Effector memory CD4-positive, alpha-beta T cell (primary cell): ENCODE measurements around the gene ZDHHC23.

Experiments
- DNase-seq, 3 donors: peaks; one replicate each; pipeline ENCODE4 v3.0.0-alpha.2; 2020
- H3K27ac ChIP-seq: 2 replicates; pipeline ENCODE4 v1.7.0; 2013; ENCODE audit warnings: mild to moderate bottlenecking, low read length, moderate library complexity; ENCODE audit not compliant: insufficient read depth, poor library complexity, severe bottlenecking
- H3K27me3 ChIP-seq: replicated peaks from 2 replicates; pipeline ENCODE4 v1.7.0; 2013; ENCODE audit warnings: mild to moderate bottlenecking, low read length; ENCODE audit not compliant: insufficient read depth, control insufficient read depth, poor library complexity, severe bottlenecking
- H3K36me3 ChIP-seq: 2 replicates; pipeline ENCODE4 v1.7.0; 2013; ENCODE audit warnings: mild to moderate bottlenecking, low read length, moderate library complexity; ENCODE audit not compliant: control insufficient read depth, insufficient read depth
- H3K4me1 ChIP-seq: 2 replicates; pipeline ENCODE4 v1.7.0; 2013; ENCODE audit warnings: low read length, mild to moderate bottlenecking; ENCODE audit not compliant: control insufficient read depth, insufficient read depth, poor library complexity, severe bottlenecking
- H3K4me3 ChIP-seq: 2 replicates; pipeline ENCODE4 v1.7.0; 2013; ENCODE audit warnings: low read length, low read depth, mild to moderate bottlenecking; ENCODE audit not compliant: insufficient read depth, poor library complexity, severe bottlenecking
- H3K9me3 ChIP-seq: 2 replicates; pipeline ENCODE4 v1.7.0; 2013; ENCODE audit warnings: mild to moderate bottlenecking, low read length, moderate library complexity; ENCODE audit not compliant: control insufficient read depth
- total RNA-seq, 3 donors: gene quantifications; one replicate each; lab custom pipeline; 2026; lab: John Stamatoyannopoulos, UW

ZDHHC23 gene, protein sequence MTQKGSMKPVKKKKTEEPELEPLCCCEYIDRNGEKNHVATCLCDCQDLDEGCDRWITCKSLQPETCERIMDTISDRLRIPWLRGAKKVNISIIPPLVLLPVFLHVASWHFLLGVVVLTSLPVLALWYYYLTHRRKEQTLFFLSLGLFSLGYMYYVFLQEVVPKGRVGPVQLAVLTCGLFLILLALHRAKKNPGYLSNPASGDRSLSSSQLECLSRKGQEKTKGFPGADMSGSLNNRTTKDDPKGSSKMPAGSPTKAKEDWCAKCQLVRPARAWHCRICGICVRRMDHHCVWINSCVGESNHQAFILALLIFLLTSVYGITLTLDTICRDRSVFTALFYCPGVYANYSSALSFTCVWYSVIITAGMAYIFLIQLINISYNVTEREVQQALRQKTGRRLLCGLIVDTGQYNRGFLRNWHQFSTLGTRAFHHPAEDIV
- 6.6 to 10.8 (median 6.8) reads per million in 3 donors for total RNA-seq

DNA sequence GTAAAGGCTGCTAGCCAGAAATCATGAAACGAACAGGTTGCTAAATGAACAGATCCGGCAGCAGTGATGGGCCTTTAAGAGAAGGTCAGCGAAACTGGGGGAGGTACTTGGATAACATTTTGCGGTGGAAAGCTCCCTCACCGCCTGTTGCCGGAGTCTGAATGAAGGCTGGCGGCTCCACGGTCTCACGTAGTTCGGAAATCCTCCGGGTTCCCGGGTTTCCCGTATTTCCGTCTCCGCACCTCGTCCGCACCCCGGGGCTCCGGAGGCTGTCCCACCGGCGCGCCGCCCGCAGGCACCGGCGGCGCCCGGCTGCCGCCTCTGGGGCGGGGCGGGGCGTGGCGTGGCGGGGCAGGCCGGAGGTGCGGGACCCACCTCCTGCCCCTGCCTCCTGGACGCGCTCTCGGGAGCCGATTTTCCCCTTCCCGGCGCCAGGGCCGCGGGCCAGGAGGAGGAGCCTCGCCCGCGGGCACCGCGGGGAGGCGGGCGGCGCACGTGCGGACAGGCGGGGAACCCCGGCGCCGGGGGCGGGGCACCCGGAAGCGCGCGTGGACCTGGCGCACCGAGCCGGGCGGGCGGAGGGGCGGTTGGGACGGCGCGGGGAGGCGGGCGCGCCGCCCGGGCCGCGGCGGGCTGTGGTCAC lies at the start of gene ZDHHC23:
ZDHHC23 (plus strand) TSS at position 642 of the 643 bp plus-strand sequence. CDS start 790 bp downstream, outside the sequence.
- H3K27me3 ChIP-seq: no peaks in the 10 kb centered on the region
- no peaks in the 10 kb centered on the region for H3K9me3 ChIP-seq

DNA sequence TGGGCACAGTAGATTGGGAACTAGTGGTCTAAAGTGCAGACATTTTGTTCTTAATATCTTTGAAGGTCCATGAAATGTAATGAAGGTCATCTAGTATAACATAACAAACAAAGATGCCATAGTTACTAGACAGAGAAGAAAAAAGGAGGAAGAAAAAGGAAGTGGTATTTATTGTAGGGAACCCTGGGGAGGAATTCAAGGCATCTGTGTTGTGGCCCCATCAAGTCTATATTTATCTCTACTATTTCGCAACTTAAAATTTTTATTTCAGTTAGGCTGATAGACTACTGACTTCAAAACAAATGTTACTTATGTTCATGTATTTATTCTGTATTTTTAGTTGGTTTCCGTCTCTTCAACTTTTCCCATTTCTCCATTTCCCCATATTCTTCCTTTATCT lies 48.9 kb upstream of the ZDHHC23 start:
- no peak overlapping the region for H3K4me3 ChIP-seq
- no peaks in the 10 kb centered on the region for H3K36me3 ChIP-seq
- H3K27ac ChIP-seq: no peak overlapping the region
- no peaks in the 10 kb centered on the region for H3K27me3 ChIP-seq
- H3K4me1 ChIP-seq: no peaks in the 10 kb centered on the region
- DNase-seq: no peak
- H3K9me3 ChIP-seq: no peaks in the 10 kb centered on the region

More for the DNA sequence above, at the start of gene ZDHHC23:
- H3K27ac ChIP-seq: peak within 1 kb of the TSS; percentile 20
- H3K36me3 ChIP-seq: no peaks in the 10 kb centered on the region
- peak within 1 kb of the TSS; percentile 80 for H3K4me3 ChIP-seq
- DNase-seq: peak; percentile 67 to 72 (median 67)
- H3K4me1 ChIP-seq: peaks cover 11% of the 10 kb centered on the region

DNA sequence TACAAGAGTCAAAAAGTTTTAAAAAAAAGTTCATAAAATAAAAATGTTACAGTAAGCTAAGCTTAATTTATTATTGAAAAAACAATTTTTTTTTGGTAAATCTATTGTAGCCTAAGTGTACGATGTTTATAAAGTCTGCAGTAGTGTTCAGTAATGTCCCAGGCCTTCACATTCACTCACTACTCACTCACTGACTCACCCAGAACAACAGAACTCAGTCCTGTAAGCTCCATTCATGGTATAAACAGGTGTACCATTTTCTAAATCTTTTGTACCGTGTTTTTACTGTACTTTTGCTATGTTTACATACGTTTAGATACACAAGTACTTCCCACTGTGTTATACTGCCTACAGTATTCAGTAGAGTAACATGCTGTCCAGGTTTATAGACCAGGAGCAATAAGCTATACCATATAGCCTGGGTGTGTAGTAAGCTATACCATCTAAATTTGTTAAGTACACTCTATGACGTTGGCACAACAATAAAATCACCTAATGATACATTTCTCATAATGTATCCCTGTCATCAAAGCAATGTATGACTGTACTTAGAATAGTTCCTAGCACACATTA lies 41.2 kb upstream of the ZDHHC23 start:
- Histone ChIP-seq H3K4me3 (no peak overlapping the region), H3K27ac (no peak overlapping the region), H3K9me3 (no peaks in the 10 kb centered on the region), H3K27me3 (no peaks in the 10 kb centered on the region), H3K36me3 (no peaks in the 10 kb centered on the region), H3K4me1 (no peaks in the 10 kb centered on the region)
- no peak for DNase-seq

DNA sequence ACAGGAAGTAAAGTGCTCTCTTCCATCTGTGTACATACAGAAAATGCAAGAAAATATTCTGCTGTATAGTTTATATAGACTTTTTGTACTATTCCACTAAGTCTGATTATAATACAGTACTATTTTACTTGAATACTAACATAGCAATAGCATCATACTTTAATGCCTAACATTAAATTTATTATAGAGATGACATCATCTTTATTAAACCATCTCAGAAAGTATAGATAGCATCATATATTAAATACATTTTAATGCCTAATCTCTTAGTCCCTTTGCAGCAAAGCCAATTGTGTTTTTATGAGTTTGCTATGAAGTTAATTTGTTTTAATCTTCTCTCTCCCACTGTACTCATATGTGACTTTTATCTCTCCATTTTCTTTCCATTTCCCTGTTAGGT lies 39.7 kb upstream of the ZDHHC23 start:
- H3K27me3 ChIP-seq: no peaks in the 10 kb centered on the region
- no peaks in the 10 kb centered on the region for H3K4me1 ChIP-seq
- no peak overlapping the region for H3K27ac ChIP-seq

DNA sequence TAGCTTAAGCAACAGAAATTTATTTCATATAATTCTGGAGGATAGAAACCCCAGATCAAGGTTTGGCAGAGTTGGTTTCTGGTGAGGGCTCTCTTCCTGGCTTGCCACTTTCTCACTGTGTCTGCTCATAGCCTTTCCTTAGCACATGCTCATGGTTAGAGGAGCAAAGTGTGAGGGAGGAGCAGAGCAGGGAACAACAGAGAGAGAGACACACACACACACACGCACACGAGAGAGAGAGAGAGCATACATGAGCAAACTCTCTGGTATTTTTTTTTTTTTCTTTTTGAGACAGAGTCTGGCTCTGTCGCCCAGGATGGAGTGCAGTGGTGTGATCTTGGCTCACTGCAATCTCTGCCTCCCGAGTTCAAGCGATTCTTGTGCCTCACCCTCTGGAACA lies 36.8 kb upstream of the ZDHHC23 start:
- no peak overlapping the region for H3K4me3 ChIP-seq
- no peaks in the 10 kb centered on the region for H3K27me3 ChIP-seq
- H3K4me1 ChIP-seq: no peaks in the 10 kb centered on the region
- no peaks in the 10 kb centered on the region for H3K9me3 ChIP-seq
- no peak for DNase-seq
- H3K27ac ChIP-seq: no peak overlapping the region
- H3K36me3 ChIP-seq: no peaks in the 10 kb centered on the region

More for the DNA sequence above, 39.7 kb upstream of the ZDHHC23 start:
- DNase-seq: no peak
- H3K36me3 ChIP-seq: no peaks in the 10 kb centered on the region
- H3K4me3 ChIP-seq: no peak overlapping the region
- no peaks in the 10 kb centered on the region for H3K9me3 ChIP-seq

DNA sequence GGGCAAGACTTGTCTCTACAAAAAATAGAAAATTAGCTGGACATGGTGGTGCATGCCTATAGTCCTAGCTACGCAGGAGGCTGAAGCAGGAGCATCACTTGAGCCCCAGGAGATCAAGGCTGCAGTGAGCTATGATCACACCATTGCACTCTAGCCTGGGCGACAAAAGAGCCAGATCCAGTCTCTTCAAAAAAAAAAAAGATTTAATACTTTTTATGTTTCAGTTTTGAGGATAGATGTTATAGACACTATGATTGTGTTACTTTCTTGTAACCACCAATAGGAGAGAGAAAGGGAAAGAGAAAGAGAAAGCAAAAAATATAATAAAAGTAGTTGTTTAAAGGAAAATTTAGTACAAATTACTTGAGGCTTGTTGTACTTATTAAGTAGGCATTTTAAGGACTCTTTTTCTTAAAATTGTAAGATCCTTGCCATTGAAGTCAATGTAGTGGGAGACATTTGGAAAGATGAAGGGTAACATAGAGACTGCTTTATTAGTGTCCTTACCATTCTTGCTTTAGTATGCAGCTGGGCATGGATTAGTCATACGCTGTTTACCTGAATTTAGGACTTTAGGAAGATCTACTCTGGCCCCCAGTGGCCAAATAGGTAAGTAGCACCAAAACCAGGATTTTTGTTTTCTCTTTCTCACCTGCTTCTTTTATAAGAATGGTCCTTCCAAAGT lies 35.1 kb upstream of the ZDHHC23 start:
- Histone ChIP-seq H3K27me3 (no peaks in the 10 kb centered on the region), H3K4me1 (no peaks in the 10 kb centered on the region), H3K9me3 (no peaks in the 10 kb centered on the region), H3K4me3 (no peak overlapping the region), H3K27ac (no peak overlapping the region), H3K36me3 (no peaks in the 10 kb centered on the region)
- peak in 2 of 3 donors; percentile 5 to 11 for DNase-seq

DNA sequence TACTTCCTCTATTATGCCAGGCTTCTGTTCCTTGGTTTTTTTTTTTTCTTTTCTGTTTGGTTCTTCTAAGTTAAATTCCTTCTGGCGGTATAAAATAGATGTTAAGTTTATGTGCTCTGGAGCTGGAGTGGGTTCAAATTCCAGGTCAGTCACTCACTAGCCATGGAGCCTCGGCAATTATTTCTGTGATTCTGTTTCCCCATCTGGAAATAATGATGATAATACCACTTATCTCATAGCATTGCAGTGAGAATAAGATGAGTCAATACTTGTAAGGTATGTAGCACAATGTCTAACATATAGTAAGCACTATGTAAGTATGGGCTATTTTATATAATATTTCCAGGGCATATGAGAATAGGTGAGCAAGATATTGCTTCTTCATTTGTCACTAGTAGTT lies 33.2 kb upstream of the ZDHHC23 start:
- Histone ChIP-seq H3K36me3 (no peaks in the 10 kb centered on the region), H3K4me1 (no peaks in the 10 kb centered on the region), H3K27ac (no peak overlapping the region), H3K9me3 (no peaks in the 10 kb centered on the region), H3K4me3 (no peak overlapping the region), H3K27me3 (no peaks in the 10 kb centered on the region)
- no peak for DNase-seq

DNA sequence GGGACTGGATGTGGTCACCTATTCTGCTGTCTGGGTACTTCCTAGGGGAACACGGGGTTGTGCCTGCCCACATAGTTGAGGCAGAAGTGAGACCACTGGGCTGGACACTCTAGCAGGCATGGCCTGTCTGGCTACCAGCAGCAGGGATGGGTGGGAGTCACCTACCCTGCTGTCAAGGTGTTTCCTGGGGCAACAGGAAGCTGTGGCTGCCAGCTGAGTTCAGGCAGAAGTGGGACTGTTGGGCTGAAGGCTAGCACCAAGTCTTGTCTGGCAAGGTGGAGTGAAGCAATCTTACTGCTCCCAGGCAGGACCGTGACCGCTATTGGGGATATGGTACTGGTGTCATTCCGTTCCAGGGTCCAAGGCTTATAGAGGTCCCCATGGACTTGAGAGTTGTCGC lies 20.3 kb upstream of the ZDHHC23 start:
- no peaks in the 10 kb centered on the region for H3K27me3 ChIP-seq

DNA sequence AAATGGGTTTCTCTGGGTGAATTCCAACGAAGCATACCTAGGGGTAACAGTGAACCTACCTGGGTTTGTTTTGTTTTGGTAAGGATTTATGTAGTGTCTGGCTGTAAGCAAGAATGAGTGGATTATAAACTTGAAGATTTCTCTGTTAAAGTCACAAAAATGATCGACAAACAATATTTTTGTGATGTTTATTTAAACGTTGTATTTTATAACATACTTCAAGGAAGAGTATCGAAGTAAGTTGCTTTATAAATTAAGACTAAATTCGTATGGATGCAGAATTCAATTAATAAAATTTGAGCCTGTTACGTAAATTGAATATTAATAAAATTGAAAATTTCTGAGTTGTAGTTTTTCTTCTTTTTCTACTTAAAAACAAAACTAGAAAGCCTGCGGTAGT lies 982 bp upstream of the ZDHHC23 start:
- Histone ChIP-seq H3K36me3 (no peaks in the 10 kb centered on the region), H3K4me1 (peaks cover 11% of the 10 kb centered on the region), H3K9me3 (no peaks in the 10 kb centered on the region), H3K4me3 (peak overlapping the region; percentile 52), H3K27me3 (no peaks in the 10 kb centered on the region), H3K27ac (no peak overlapping the region)
- no peak for DNase-seq

More for the DNA sequence above, 20.3 kb upstream of the ZDHHC23 start:
- no peak for DNase-seq
- H3K4me3 ChIP-seq: no peak overlapping the region
- peaks cover 4% of the 10 kb centered on the region for H3K9me3 ChIP-seq
- no peaks in the 10 kb centered on the region for H3K4me1 ChIP-seq
- H3K36me3 ChIP-seq: no peaks in the 10 kb centered on the region
- no peak overlapping the region for H3K27ac ChIP-seq
